Liver (tissue), 9 donors: ENCODE results near the gene TCHHL1. TPM values are rescaled to one million over a fixed set of nuclear protein-coding genes. Genes with fewer than 3 reads are reported as not detected.

Experiments used
- DNase-seq: peaks from one replicate; pipeline ENCODE4 v3.0.0-alpha.2; 2017; ENCODE audit warnings: low spot score
- H3K27ac ChIP-seq, 2 donors: one replicate each; pipeline ENCODE4 v1.7.0; 2013; ENCODE audit warnings: inconsistent platforms in 2 of 2, low read length in 2 of 2, control low read depth in 1 of 2, low read depth in 1 of 2, mild to moderate bottlenecking in 1 of 2
- H3K27me3 ChIP-seq, 4 donors: one replicate each; pipeline versions ENCODE4 v1.6.1 to v1.7.0; 2013; ENCODE audit warnings: low read length in 3 of 4, inconsistent platforms in 1 of 4, mild to moderate bottlenecking in 1 of 4, moderate library complexity in 1 of 4; ENCODE audit not compliant: control insufficient read depth in 4 of 4, insufficient read depth in 4 of 4
- H3K36me3 ChIP-seq, 4 donors: one replicate each; pipeline versions ENCODE4 v1.6.1 to v1.7.0; 2013; ENCODE audit warnings: low read length in 3 of 4, mild to moderate bottlenecking in 3 of 4, low read depth in 1 of 4, moderate library complexity in 1 of 4; ENCODE audit not compliant: control insufficient read depth in 4 of 4, insufficient read depth in 3 of 4
- H3K4me1 ChIP-seq, 4 donors: one replicate each; pipeline versions ENCODE4 v1.6.1 to v1.7.0; 2013; ENCODE audit warnings: low read length in 3 of 4, mild to moderate bottlenecking in 3 of 4, moderate library complexity in 1 of 4; ENCODE audit not compliant: control insufficient read depth in 4 of 4, insufficient read depth in 4 of 4
- H3K4me3 ChIP-seq, 3 donors: one replicate each; pipeline versions ENCODE4 v1.6.1 to v1.7.0; 2013; ENCODE audit warnings: low read length in 3 of 3, control low read depth in 1 of 3, low read depth in 1 of 3, mild to moderate bottlenecking in 1 of 3
- H3K9ac ChIP-seq, 2 donors: one replicate each; pipeline ENCODE4 v1.7.0; 2013; ENCODE audit warnings: low read length in 2 of 2, mild to moderate bottlenecking in 2 of 2, moderate library complexity in 2 of 2, control low read depth in 1 of 2, low read depth in 1 of 2
- H3K9me3 ChIP-seq, 4 donors: one replicate each; pipeline versions ENCODE4 v1.6.1 to v1.7.0; 2013; ENCODE audit warnings: low read length in 3 of 4; ENCODE audit not compliant: control insufficient read depth in 4 of 4
- CTCF ChIP-seq: fragments of 150-350 bp; IDR thresholded peaks from 2 replicates; pipeline ENCODE4 v1.5.1; 2017; ENCODE audit warnings: improper control_type of control experiment, low read depth, low read length; ENCODE audit not compliant: missing input control
- EGR1 ChIP-seq, 2 donors: IDR thresholded peaks; 2 replicates each; pipeline ENCODE4 v1.6.1; 2016 to 2018; ENCODE audit warnings: antibody characterized with exemption in 2 of 2, low read depth in 2 of 2
- FOXA1 ChIP-seq: IDR thresholded peaks from 2 replicates; pipeline ENCODE4 v1.6.1; 2016; ENCODE audit warnings: antibody characterized with exemption
- FOXA2 ChIP-seq: IDR thresholded peaks from 2 replicates; pipeline ENCODE4 v1.6.1; 2016; ENCODE audit warnings: antibody characterized with exemption
- GABPA ChIP-seq, 2 donors: IDR thresholded peaks in 1 of 2; conservative IDR thresholded peaks in 1 of 2; 2 replicates each; pipeline ENCODE4 v1.6.1; 2016; ENCODE audit warnings: antibody characterized with exemption in 2 of 2, mild to moderate bottlenecking in 1 of 2, moderate library complexity in 1 of 2
- HNF4A ChIP-seq, 2 donors: conservative IDR thresholded peaks; 2 replicates each; pipeline ENCODE4 v1.6.1; 2016; ENCODE audit warnings: antibody characterized with exemption in 2 of 2, mild to moderate bottlenecking in 2 of 2
- HNF4G ChIP-seq: IDR thresholded peaks from 2 replicates; pipeline ENCODE4 v1.6.1; 2016; ENCODE audit warnings: antibody characterized with exemption
- JUND ChIP-seq, 2 donors: IDR thresholded peaks; 2 replicates each; pipeline ENCODE4 v1.6.1; 2016; ENCODE audit warnings: antibody characterized with exemption in 2 of 2
- RAD21 ChIP-seq, 2 donors: IDR thresholded peaks; 2 replicates each; pipeline ENCODE4 v1.6.1; 2016; ENCODE audit warnings: antibody characterized with exemption in 2 of 2, mild to moderate bottlenecking in 2 of 2
- REST ChIP-seq: IDR thresholded peaks from 2 replicates; pipeline ENCODE4 v1.6.1; 2016; ENCODE audit warnings: antibody characterized with exemption, mild to moderate bottlenecking
- RXRA ChIP-seq, 2 donors: IDR thresholded peaks; 2 replicates each; pipeline ENCODE4 v1.6.1; 2017 to 2018; ENCODE audit warnings: antibody characterized with exemption in 2 of 2, mild to moderate bottlenecking in 1 of 2
- SP1 ChIP-seq: IDR thresholded peaks from 2 replicates; pipeline ENCODE4 v1.6.1; 2018; ENCODE audit warnings: antibody characterized with exemption, mild to moderate bottlenecking
- TAF1 ChIP-seq: conservative IDR thresholded peaks from 2 replicates; pipeline ENCODE4 v1.6.1; 2016; ENCODE audit warnings: antibody characterized with exemption, mild to moderate bottlenecking
- YY1 ChIP-seq: IDR thresholded peaks from 2 replicates; pipeline ENCODE4 v1.6.1; 2016; ENCODE audit warnings: antibody characterized with exemption, mild to moderate bottlenecking
- WGBS: extraction: QIAGEN DNeasy Blood & Tissue Kit; methylation state at CpG from one replicate; pipeline ENCODE4 v1.1.7; 2013; 5-methylcytosine and 5-hydroxymethylcytosine counted together
- polyA plus RNA-seq, 2 donors: library from polyadenylated mRNA; stranded (reverse) in 1 of 2; unstranded in 1 of 2; fragments of 200-250 nt in 1 of 2; fragments of >200 nt in 1 of 2; fragmentation: Nextera tagmentation in 1 of 2; extraction: Ambion mirVana in 1 of 2; gene quantifications; one replicate each; pipeline versions ENCODE4 v1.2.1 to v1.2.3, GENCODE V29; 2013 to 2015
- total RNA-seq, 2 donors: library from RNA; depleted of rRNA; stranded (reverse); fragments of >200 nt; gene quantifications; one replicate each; pipeline ENCODE4 v1.2.3, GENCODE V29; 2014
- TF ChIP-seq, protein P1 (sequence below): IDR thresholded peaks from 2 replicates; pipeline ENCODE4 v1.6.1; 2016; ENCODE audit warnings: antibody characterized with exemption
- TF ChIP-seq, protein P2 (sequence below): IDR thresholded peaks from 2 replicates; pipeline ENCODE4 v1.6.1; 2016; ENCODE audit warnings: antibody characterized with exemption
- TF ChIP-seq, protein P3 (sequence below): IDR thresholded peaks from 2 replicates; pipeline ENCODE4 v1.6.1; 2016; ENCODE audit warnings: antibody characterized with exemption
- donor health status: healthy.
- donor health status: healthy.
- donor health status: healthy.
- donor health status: healthy.
- donor health status: healthy.

The TCHHL1 gene
- total and polyA plus RNA-seq, 4 donors = not detected

GRCh38 chr1:152096931-152097330 is 8.1 kb upstream of the TCHHL1 start:
- Histone ChIP-seq H3K36me3 (no peaks in the 10 kb centered on the region), H3K9me3 (peaks cover 0 to 2% (median 0%) of the 10 kb centered on the region in 4 donors), H3K27me3 (peaks cover 0 to 6% (median 2%) of the 10 kb centered on the region in 4 donors), H3K4me1 (no peaks in the 10 kb centered on the region), H3K9ac (no peak overlapping the region), H3K4me3 (no peak overlapping the region), H3K27ac (no peak overlapping the region)
- TF ChIP-seq RAD21 (IDR thresholded peaks at IDR 0.05) (no peak), YY1 (no peak), RXRA (IDR thresholded peaks at IDR 0.05) (no peak), REST (no peak), CTCF (no peak), HNF4A (conservative IDR thresholded peaks at IDR 0.05) (no peak), GABPA (IDR thresholded peaks at IDR 0.05 in 1 of 2, conservative IDR thresholded peaks at IDR 0.05 in 1 of 2) (no peak), HNF4G (no peak), EGR1 (IDR thresholded peaks at IDR 0.05; ENCODE audit: low read depth in 2 of 2) (no peak), TAF1 (no peak), JUND (IDR thresholded peaks at IDR 0.05) (no peak), SP1 (no peak), FOXA1 (no peak), FOXA2 (no peak)
- TF ChIP-seq, protein P1, sequence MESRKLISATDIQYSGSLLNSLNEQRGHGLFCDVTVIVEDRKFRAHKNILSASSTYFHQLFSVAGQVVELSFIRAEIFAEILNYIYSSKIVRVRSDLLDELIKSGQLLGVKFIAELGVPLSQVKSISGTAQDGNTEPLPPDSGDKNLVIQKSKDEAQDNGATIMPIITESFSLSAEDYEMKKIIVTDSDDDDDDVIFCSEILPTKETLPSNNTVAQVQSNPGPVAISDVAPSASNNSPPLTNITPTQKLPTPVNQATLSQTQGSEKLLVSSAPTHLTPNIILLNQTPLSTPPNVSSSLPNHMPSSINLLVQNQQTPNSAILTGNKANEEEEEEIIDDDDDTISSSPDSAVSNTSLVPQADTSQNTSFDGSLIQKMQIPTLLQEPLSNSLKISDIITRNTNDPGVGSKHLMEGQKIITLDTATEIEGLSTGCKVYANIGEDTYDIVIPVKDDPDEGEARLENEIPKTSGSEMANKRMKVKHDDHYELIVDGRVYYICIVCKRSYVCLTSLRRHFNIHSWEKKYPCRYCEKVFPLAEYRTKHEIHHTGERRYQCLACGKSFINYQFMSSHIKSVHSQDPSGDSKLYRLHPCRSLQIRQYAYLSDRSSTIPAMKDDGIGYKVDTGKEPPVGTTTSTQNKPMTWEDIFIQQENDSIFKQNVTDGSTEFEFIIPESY = no peak
- TF ChIP-seq, protein P2, sequence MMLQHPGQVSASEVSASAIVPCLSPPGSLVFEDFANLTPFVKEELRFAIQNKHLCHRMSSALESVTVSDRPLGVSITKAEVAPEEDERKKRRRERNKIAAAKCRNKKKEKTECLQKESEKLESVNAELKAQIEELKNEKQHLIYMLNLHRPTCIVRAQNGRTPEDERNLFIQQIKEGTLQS = no peak
- TF ChIP-seq, protein P3, sequence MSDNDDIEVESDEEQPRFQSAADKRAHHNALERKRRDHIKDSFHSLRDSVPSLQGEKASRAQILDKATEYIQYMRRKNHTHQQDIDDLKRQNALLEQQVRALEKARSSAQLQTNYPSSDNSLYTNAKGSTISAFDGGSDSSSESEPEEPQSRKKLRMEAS = no peak
- 58% methylated on average over 3 of the region's 3 CpGs for WGBS
- no peak for DNase-seq

DNA sequence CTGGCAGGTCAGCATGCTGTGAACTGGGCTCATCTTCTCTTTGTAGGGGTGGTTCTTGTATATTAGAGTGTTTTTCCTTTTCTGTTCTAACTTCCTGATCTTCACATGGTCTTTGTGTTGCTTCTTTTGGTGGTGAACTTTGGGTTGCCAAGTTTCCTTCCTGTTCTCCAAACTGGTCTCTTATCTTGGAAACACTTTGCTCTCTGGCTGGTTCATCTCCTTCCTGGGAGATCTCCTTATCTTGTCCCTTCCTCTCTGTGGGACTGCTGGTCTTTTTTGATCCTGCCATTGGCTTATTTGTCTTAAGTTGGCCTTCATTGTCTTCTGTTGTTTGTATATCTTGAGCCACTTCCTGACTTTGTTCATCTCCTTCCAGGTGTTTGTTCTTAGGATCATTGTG is 2.1 kb downstream of the TCHHL1 start:
- peaks cover 0 to 6% (median 1%) of the 10 kb centered on the region in 4 donors for H3K27me3 ChIP-seq
- no peaks in the 10 kb centered on the region for H3K36me3 ChIP-seq
- no peaks in the 10 kb centered on the region for H3K9me3 ChIP-seq
- H3K4me1 ChIP-seq = no peaks in the 10 kb centered on the region
- TF ChIP-seq, protein P3 = no peak
- TF ChIP-seq GABPA (IDR thresholded peaks at IDR 0.05 in 1 of 2, conservative IDR thresholded peaks at IDR 0.05 in 1 of 2) (no peak), FOXA2 (no peak), RAD21 (IDR thresholded peaks at IDR 0.05) (no peak)
- H3K27ac ChIP-seq = no peak overlapping the region
- DNase-seq = no peak
- H3K9ac ChIP-seq = no peak overlapping the region
- no peak overlapping the region for H3K4me3 ChIP-seq
